OCI-LY3 (cell line): ENCODE results near the gene COL4A2.

Experiments
- H2AFZ ChIP-seq: fragments of 200-600, 300-600 bp; shearing (Covaris generic); 2 replicates; pipeline ENCODE4 v1.6.0; 2014; ENCODE audit warnings: antibody characterized with exemption, low read depth, low read length
- H3K27ac ChIP-seq: fragments of 200-600, 300-600 bp; sonication (generic); 2 replicates; pipeline ENCODE4 v1.5.1; 2014; ENCODE audit warnings: mild to moderate bottlenecking, low read length, moderate library complexity, mixed read lengths
- H3K27me3 ChIP-seq: fragments of 200-600, 300-600 bp; sonication (generic); 2 replicates; pipeline ENCODE4 v1.6.1; 2014; ENCODE audit warnings: low read depth, low read length, mixed read lengths
- H3K36me3 ChIP-seq: fragments of 200-600, 300-600 bp; sonication (generic); replicated peaks from 2 replicates; pipeline ENCODE3; 2014; ENCODE audit warnings: low read depth, low read length, mixed read lengths
- H3K4me1 ChIP-seq: fragments of 300-600, 200-600 bp; sonication (generic); 2 replicates; pipeline ENCODE4 v1.6.1; 2014; ENCODE audit warnings: low read length, mixed read lengths
- H3K4me2 ChIP-seq: fragments of 200-600, 300-600 bp; sonication (generic); 2 replicates; pipeline ENCODE4 v1.6.1; 2014; ENCODE audit warnings: low read length, mixed read lengths
- H3K4me3 ChIP-seq: fragments of 300-600, 200-600 bp; sonication (generic); 2 replicates; pipeline ENCODE4 v1.5.1; 2014; ENCODE audit warnings: antibody characterized with exemption, mild to moderate bottlenecking, low read length, moderate library complexity
- H3K79me2 ChIP-seq: fragments of 300-600, 200-600 bp; shearing (Covaris generic); 2 replicates; pipeline ENCODE4 v1.6.1; 2014; ENCODE audit warnings: mild to moderate bottlenecking, low read length, mixed read lengths
- H3K9ac ChIP-seq: fragments of 300-600, 200-600 bp; shearing (Covaris generic); 2 replicates; pipeline ENCODE4 v1.6.0; 2014; ENCODE audit warnings: mild to moderate bottlenecking, low read length, moderate library complexity
- H3K9me3 ChIP-seq: fragments of 200-600, 300-600 bp; shearing (Covaris generic); 2 replicates; pipeline ENCODE4 v1.6.1; 2014; ENCODE audit warnings: low read length, mixed read lengths; ENCODE audit not compliant: insufficient read depth
- H4K20me1 ChIP-seq: fragments of 200-600, 300-600 bp; sonication (generic); 2 replicates; pipeline ENCODE4 v1.6.1; 2016; ENCODE audit warnings: low read length, mixed read lengths; ENCODE audit not compliant: insufficient read depth
- CTCF ChIP-seq: fragments of 200-600, 300-600 bp; sonication (generic); IDR thresholded peaks from 2 replicates; pipeline ENCODE4 v1.5.1; 2014; ENCODE audit warnings: antibody characterized with exemption, low read length, low read depth
- EZH2phosphoT487 ChIP-seq: fragments of 200-600 bp; shearing (Covaris generic); IDR thresholded peaks from 2 replicates; pipeline ENCODE4 v1.6.1; 2018; ENCODE audit warnings: antibody characterized with exemption, mixed run types, low read depth

COL4A2 gene

GRCh38 chr13:110304256-110304655, 2.8 kb upstream of the COL4A2 start:
- Histone ChIP-seq H3K9me3 (no peaks in the 10 kb centered on the region), H3K9ac (no peak overlapping the region), H3K36me3 (no peaks in the 10 kb centered on the region), H4K20me1 (no peaks in the 10 kb centered on the region), H2AFZ (no peak overlapping the region), H3K79me2 (no peaks in the 10 kb centered on the region), H3K4me2 (no peak overlapping the region), H3K4me1 (no peaks in the 10 kb centered on the region), H3K27ac (no peak overlapping the region), H3K27me3 (peaks cover 59% of the 10 kb centered on the region), H3K4me3 (no peak overlapping the region)
- TF ChIP-seq CTCF (no peak), EZH2phosphoT487 (no peak)

- no peak for TF ChIP-seq EZH2phosphoT487
- TF ChIP-seq CTCF, result no peak
- Histone ChIP-seq H4K20me1 (no peaks in the 10 kb centered on the region), H3K27me3 (peaks cover 56% of the 10 kb centered on the region), H3K36me3 (no peaks in the 10 kb centered on the region), H3K9ac (no peak overlapping the region), H3K79me2 (no peaks in the 10 kb centered on the region), H3K4me3 (no peak overlapping the region), H3K27ac (no peak overlapping the region), H3K4me1 (no peaks in the 10 kb centered on the region), H3K4me2 (no peak overlapping the region), H3K9me3 (no peaks in the 10 kb centered on the region), H2AFZ (no peak overlapping the region)
Measured at GRCh38 chr13:110305001-110305400, 2.1 kb upstream of the COL4A2 start.

GRCh38 chr13:110305544-110305943, 1.5 kb upstream of the COL4A2 start:
- no peaks in the 10 kb centered on the region for H4K20me1 ChIP-seq
- H3K9me3 ChIP-seq, result no peaks in the 10 kb centered on the region
- TF ChIP-seq EZH2phosphoT487 (no peak), CTCF (no peak)
- H3K4me3 ChIP-seq, result no peak overlapping the region
- no peak overlapping the region for H3K4me2 ChIP-seq
- H3K36me3 ChIP-seq, result no peaks in the 10 kb centered on the region
- peaks cover 50% of the 10 kb centered on the region for H3K27me3 ChIP-seq
- no peak overlapping the region for H2AFZ ChIP-seq
- no peak overlapping the region for H3K9ac ChIP-seq
- H3K79me2 ChIP-seq, result no peaks in the 10 kb centered on the region
- no peak overlapping the region for H3K27ac ChIP-seq
- H3K4me1 ChIP-seq, result no peaks in the 10 kb centered on the region

- no peaks in the 10 kb centered on the region for H3K36me3 ChIP-seq
- H3K4me2 ChIP-seq, result no peak overlapping the region
- no peaks in the 10 kb centered on the region for H3K4me1 ChIP-seq
- no peak overlapping the region for H3K4me3 ChIP-seq
- H4K20me1 ChIP-seq, result no peaks in the 10 kb centered on the region
- no peak overlapping the region for H3K27ac ChIP-seq
- H2AFZ ChIP-seq, result no peak overlapping the region
- H3K79me2 ChIP-seq, result no peaks in the 10 kb centered on the region
- H3K27me3 ChIP-seq, result peaks cover 46% of the 10 kb centered on the region
- H3K9ac ChIP-seq, result no peak overlapping the region
- no peaks in the 10 kb centered on the region for H3K9me3 ChIP-seq
- TF ChIP-seq EZH2phosphoT487, result no peak
- TF ChIP-seq CTCF, result no peak
Measured at GRCh38 chr13:110305949-110306339, 1.1 kb upstream of the COL4A2 start.
